GM12891 (cell line): ENCODE results near the gene BAIAP3.

Experiments
- DNase-seq: peaks from one replicate; pipeline ENCODE4 v3.0.0; 2011; ENCODE audit warnings: low spot score; ENCODE audit not compliant: insufficient read length
- FAIRE-seq: peaks from 2 replicates; lab custom pipeline; 2011; peaks lifted over from hg19 to GRCh38; lab: Jason Lieb, UNC
- PAX5 ChIP-seq: IDR thresholded peaks from 2 replicates; pipeline ENCODE4 v1.6.1; 2011; ENCODE audit warnings: low read length, moderate library complexity, mild to moderate bottlenecking; ENCODE audit not compliant: insufficient read depth, severe bottlenecking
- POLR2A ChIP-seq: IDR thresholded peaks from 2 replicates; pipeline ENCODE4 v1.6.1; 2011; ENCODE audit warnings: low read depth, low read length, control low read depth
- POLR2AphosphoS5 ChIP-seq: IDR thresholded peaks from 2 replicates; pipeline ENCODE4 v1.6.1; 2011; ENCODE audit warnings: low read depth, low read length, control low read depth
- POU2F2 ChIP-seq: IDR thresholded peaks from 2 replicates; pipeline ENCODE4 v1.6.1; 2011; ENCODE audit warnings: low read depth, mild to moderate bottlenecking, control low read depth, low read length, moderate library complexity
- SPI1 ChIP-seq: IDR thresholded peaks from 2 replicates; pipeline ENCODE4 v1.6.1; 2011; ENCODE audit warnings: low read depth, low read length, control low read depth
- TAF1 ChIP-seq: IDR thresholded peaks from 2 replicates; pipeline ENCODE4 v1.6.1; 2011; ENCODE audit warnings: low read depth, low read length, control low read depth

Gene BAIAP3

DNA sequence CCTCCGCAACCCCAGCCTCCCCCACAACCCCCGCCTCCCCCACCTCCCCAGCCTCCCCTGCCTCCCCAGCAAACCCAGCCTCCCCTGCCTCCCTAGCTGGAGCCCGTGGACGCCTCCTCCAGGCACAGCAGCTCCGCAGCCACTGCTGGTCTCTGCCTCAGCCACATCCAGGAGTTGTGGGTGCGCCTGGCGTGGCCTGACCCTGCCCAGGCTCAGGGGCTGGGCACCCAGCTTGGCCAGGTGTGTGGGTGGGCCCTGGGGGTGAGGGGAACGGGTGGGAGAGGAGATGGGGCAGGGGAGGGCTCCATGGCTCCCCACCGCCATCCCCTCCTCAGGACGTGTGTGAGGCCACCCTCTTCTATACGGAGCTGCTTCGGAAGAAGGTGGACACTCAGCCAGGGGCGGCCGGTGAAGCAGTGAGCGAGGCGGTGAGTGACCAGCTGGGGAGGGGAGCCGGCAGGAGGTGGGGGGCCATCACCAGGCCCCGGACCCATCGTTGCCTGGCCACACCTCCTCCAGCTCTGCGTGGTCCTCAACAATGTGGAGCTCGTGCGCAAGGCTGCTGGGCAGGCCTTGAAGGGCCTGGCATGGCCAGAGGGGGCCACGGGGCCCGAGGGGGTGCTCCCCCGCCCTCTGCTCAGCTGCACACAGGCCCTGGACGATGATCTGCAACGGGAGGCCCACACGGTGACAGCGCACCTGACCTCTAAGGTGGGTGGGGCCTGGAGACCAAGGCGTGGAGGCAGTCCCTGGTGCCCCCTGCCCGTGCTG, 12.4 kb downstream of the BAIAP3 start:
- DNase-seq (no peak), FAIRE-seq (no peak)
- no peak for TF ChIP-seq POLR2AphosphoS5
- no peak for TF ChIP-seq TAF1
- TF ChIP-seq POU2F2: no peak
- no peak for TF ChIP-seq PAX5
- no peak for TF ChIP-seq SPI1
- no peak for TF ChIP-seq POLR2A

DNA sequence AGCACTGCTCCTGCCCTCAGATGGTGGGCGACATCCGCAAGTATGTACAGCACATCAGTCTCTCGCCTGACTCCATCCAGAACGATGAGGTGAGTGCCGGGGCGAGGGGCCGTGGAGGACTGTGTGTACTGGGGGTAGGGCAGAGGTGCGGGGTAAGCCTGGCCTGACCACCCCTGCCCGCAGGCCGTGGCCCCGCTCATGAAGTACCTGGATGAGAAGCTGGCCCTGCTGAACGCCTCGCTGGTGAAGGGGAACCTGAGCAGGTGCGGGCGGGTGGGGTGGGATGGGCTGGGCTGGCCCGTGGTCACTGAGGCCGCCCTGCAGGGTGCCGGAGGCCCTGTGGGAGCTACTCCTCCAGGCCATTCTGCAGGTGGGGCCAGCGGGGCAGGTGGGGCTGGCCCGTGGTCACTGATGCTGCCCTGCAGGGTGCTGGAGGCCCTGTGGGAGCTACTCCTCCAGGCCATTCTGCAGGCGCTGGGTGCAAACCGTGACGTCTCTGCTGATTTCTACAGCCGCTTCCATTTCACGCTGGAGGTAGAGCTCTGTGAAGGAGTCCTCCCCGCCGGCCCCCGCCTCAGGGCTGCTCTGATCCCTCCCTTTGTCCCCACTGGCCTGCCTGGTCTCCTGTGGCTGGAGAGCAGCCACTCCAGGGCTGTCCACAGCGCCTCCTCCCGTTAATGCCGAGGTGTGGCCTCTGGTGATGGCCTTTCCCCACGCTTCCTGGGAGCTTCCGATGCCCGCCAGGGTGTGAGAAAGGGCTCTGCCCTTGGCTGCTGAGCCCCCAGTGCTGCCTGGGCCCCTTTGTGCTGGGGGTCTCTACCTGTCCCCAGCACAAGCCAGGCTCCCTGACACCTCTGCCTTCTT, 13.2 kb downstream of the BAIAP3 start:
- no peak for DNase-seq
- no peak for FAIRE-seq
- TF ChIP-seq PAX5 (no peak), POLR2A (no peak), SPI1 (no peak), POLR2AphosphoS5 (no peak), TAF1 (no peak), POU2F2 (no peak)

DNA sequence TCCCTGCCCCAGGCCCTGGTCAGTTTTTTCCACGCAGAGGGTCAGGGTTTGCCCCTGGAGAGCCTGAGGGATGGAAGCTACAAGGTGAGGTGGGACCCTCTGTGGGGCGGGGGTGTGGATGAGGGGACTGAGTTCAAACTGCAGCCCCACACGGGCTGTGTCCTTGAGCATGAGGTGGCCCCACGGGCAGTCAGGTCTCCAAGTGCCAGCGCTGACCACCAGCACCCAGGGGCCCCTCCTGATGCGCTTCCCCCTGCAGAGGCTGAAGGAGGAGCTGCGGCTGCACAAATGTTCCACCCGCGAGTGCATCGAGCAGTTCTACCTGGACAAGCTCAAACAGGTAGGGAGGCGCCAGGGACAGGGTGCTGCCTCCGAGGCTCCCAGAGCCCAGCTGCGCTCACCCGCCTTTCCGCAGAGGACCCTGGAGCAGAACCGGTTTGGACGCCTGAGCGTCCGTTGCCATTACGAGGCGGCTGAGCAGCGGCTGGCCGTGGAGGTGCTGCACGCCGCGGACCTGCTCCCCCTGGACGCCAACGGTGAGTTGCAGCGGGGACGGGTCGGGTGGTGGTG, 13.9 kb downstream of the BAIAP3 start:
- DNase-seq: no peak
- TF ChIP-seq POLR2A (no peak), TAF1 (no peak), SPI1 (no peak), PAX5 (no peak), POLR2AphosphoS5 (no peak), POU2F2 (no peak)
- no peak for FAIRE-seq

DNA sequence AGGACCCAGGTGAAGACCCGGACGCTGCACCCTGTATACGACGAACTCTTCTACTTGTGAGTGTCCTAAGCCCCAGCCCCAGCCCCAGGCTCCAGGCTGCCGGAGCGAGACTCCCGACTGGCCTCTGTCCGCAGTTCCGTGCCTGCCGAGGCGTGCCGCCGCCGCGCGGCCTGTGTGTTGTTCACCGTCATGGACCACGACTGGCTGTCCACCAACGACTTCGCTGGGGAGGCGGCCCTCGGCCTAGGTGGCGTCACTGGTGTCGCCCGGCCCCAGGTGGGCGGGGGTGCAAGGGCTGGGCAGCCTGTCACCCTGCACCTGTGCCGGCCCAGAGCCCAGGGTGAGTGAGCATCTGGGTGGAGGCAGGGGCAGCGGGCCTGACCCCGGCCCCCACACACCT, 14.5 kb downstream of the BAIAP3 start:
- DNase-seq (no peak), FAIRE-seq (no peak)
- TF ChIP-seq SPI1 (no peak), POLR2A (no peak), TAF1 (no peak), POLR2AphosphoS5 (no peak), POU2F2 (no peak), PAX5 (no peak)

DNA sequence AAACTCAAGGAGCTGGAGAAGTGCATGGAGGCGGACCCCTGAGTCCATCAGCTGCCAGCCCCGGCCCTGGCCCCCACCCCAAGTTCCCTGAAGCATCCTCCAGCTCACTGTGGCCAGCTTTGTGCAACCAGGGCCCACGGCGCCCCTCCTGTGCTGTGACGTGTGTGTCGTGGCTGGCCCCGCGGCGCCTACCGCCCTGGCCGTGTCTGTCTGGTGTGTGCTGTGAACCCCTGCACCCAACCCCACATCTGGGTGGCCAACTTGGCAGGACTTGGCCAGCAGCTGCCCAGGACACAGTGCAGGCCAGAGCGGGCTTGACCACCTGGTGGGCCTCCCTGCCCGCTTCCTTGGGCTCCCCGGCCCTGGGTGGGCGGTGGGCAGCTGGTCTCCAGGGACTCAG, 15.0 kb downstream of the BAIAP3 start:
- FAIRE-seq: no peak
- no peak for TF ChIP-seq POLR2AphosphoS5
- no peak for DNase-seq

DNA sequence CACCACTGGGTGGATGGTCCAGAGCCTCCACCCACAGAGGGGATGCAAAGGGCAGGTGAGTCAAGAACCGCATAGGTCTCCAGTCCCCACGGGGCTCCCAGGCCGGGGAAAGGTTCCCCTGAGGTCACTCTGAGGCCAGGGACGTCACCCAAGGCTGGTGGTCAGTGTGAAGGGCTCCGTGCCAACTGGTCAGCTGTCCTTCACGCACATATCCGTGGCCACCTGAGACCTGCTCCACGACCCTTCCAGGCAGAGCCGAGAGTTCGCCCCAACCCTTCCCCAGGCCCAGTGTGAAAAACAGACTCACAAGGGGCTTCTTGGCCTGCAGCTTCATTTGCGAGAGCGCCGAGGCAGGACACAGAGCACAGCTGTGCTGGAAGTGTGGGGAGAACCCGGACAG, 15.5 kb downstream of the BAIAP3 start:
- TF ChIP-seq PAX5 (no peak), SPI1 (no peak), POLR2A (no peak), POLR2AphosphoS5 (no peak)
- FAIRE-seq (no peak), DNase-seq (no peak)

DNA sequence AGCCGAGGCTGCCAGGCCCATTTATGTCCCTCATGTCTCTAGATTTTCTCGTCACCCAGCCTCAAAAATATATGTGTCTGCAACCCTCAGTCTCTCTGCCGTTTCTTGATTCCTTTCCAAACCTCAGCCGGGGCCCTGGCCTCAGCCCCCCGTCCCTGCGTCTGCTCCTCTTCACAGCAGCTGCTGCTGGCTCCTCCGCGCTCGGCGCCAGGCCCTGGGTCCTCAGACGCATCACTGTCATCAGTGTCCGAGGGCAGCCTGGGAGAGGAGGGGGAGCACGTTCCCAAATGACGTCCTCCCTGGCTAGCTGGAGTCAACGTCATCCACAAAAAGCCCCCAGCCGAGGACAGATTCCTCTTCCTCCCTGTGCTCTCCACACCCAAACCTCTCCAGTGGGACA, 15.9 kb downstream of the BAIAP3 start:
- DNase-seq: no peak
- TF ChIP-seq PAX5: no peak
- TF ChIP-seq POU2F2: no peak
- TF ChIP-seq POLR2A: no peak
- TF ChIP-seq POLR2AphosphoS5: no peak
- TF ChIP-seq TAF1: no peak
- no peak for FAIRE-seq

DNA sequence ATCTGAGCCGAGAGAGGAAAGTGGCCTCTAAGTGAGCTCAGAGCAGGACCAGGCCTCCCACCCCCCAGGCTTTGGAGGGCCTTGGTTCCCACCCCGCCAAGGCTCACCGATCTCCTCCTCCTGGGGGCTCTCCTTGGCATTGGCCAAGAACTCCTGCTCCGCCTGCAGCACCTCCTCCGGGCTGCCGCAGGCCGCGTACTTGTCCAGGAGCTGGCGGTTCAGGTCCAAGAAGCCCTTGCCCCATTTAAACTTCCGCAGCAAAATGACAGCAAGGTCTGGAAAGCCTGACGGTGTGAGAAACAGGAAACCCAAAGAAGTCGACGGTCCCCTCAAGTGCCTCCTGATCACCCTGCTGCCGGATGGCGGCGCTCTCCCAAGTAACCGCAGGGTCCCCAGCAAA, 16.5 kb downstream of the BAIAP3 start:
- DNase-seq (no peak), FAIRE-seq (no peak)
- TF ChIP-seq POLR2AphosphoS5: no peak
- TF ChIP-seq TAF1: no peak
- TF ChIP-seq POLR2A: no peak
- TF ChIP-seq POU2F2: no peak
- TF ChIP-seq SPI1: no peak
- no peak for TF ChIP-seq PAX5

DNA sequence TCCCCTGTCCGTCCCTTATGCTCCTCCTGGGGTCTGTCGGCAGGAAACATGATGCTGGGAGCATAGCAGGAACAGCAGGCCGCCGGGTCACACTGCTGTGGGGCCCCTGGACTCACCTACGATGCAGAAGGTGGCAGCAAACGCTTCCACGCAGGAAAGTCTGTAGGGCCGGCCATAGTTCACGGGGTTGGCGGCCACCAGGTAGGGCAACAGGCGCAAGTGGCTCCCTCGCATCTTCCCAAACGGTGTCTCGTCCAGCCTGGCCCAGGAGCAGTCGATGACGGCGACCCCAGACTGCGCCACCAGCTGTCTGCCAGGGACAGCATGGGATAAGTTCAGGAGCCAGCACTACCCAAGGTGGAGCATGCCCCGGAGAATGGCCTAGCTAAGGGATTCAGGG, 17.2 kb downstream of the BAIAP3 start:
- no peak for TF ChIP-seq POLR2A
- no peak for TF ChIP-seq SPI1
- no peak for TF ChIP-seq TAF1
- TF ChIP-seq POU2F2: no peak
- TF ChIP-seq PAX5: no peak
- no peak for TF ChIP-seq POLR2AphosphoS5
- FAIRE-seq: peak; percentile 13
- no peak for DNase-seq

DNA sequence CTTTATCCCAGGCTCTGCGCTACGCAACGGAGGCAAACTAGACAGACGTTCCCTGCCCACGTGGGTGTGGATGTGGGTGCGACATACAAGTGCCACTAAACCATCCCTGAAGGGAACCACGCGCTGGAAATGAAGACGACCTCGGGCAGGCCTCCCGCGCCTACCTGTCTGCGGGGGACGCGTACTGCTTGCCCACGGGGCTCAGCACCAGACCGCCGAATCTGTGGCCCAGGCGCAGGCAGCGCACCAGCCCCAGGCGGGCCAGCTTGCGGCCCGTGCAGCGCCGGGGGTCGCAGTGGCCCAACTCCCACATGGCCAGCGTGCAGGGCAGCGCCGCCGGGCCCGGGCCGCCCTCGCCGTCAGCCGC, 17.8 kb downstream of the BAIAP3 start:
- DNase-seq: no peak
- TF ChIP-seq POU2F2: no peak
- TF ChIP-seq TAF1: no peak
- TF ChIP-seq POLR2A: no peak
- no peak for TF ChIP-seq POLR2AphosphoS5
- TF ChIP-seq SPI1: no peak
- TF ChIP-seq PAX5: no peak

More for the DNA sequence above, 17.8 kb downstream of the BAIAP3 start:
- peak; percentile 69 for FAIRE-seq
